NB4 (cell line): ENCODE data around the gene ARHGEF4.
"Not testable (repeated sequence)": the region's sequence is repeated elsewhere in the genome, so short reads cannot be mapped to it uniquely, and the experiment has no call there.

Experiments
- DNase-seq: peaks from one replicate; pipeline ENCODE4 v3.0.0; 2010; ENCODE audit warnings: low read depth
- H3K4me3 ChIP-seq: one replicate; pipeline ENCODE4 v1.5.1; 2011; ENCODE audit warnings: mild to moderate bottlenecking, low read depth, low read length, moderate library complexity
- CTCF ChIP-seq: IDR thresholded peaks from one replicate; pipeline ENCODE4 v1.5.1; 2012; ENCODE audit warnings: low read depth, low read length
- MYC ChIP-seq: IDR thresholded peaks from 2 replicates; pipeline ENCODE4 v1.6.1; 2011; ENCODE audit warnings: low read depth, low read length
- POLR2A ChIP-seq: IDR thresholded peaks from 2 replicates; pipeline ENCODE4 v1.6.1; 2011; ENCODE audit warnings: mild to moderate bottlenecking; ENCODE audit not compliant: insufficient read length; ENCODE audit errors: extremely low read depth
- TF ChIP-seq, protein P1 (sequence below): IDR thresholded peaks from 2 replicates; pipeline ENCODE4 v1.6.1; 2011; ENCODE audit warnings: low read depth, low read length

Gene ARHGEF4

DNA sequence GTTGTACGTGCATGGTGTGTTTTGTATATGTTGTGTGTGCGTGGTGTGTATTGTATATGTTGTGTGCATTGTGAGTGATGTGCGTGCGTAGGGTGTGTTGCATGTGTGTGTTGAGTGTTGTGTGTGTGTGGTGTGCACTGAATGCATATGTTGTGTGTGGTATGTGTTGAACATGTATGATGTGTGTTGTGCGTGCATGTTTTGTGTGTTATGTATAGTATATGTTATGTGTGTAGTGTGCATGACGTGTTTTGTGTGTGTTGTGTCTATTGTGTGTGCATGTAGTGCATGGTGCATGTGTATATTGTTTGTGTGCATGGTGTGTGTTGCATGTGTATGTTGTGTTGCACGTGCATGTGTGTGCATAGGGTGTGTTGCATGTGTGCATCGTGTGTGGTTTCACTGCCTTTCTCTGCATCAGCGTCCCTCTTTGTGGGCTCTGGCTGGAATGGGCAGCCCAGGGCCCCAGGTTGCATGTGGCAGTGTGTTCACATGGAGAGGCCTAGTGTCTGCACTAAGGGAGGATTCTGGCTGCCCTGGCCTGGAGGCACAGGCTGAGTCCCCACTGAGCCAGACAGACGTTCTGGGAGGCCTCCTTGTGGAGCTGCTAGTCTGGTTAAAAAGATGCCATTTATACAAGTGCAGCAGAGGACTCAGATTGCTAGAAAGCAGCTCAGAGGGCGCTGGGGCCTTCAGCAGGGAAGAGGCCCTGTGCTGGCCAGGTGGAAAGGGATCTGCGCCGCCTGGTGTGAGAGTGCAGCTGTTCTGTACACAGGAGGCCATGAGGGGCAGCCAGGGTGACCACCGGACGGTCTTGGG, 149.3 kb downstream of the ARHGEF4 start:
- no peak for DNase-seq
- TF ChIP-seq MYC (no peak), POLR2A (no peak), CTCF (no peak)
- TF ChIP-seq, protein P1, sequence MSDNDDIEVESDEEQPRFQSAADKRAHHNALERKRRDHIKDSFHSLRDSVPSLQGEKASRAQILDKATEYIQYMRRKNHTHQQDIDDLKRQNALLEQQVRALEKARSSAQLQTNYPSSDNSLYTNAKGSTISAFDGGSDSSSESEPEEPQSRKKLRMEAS, result no peak
- no peak overlapping the region for H3K4me3 ChIP-seq

DNA sequence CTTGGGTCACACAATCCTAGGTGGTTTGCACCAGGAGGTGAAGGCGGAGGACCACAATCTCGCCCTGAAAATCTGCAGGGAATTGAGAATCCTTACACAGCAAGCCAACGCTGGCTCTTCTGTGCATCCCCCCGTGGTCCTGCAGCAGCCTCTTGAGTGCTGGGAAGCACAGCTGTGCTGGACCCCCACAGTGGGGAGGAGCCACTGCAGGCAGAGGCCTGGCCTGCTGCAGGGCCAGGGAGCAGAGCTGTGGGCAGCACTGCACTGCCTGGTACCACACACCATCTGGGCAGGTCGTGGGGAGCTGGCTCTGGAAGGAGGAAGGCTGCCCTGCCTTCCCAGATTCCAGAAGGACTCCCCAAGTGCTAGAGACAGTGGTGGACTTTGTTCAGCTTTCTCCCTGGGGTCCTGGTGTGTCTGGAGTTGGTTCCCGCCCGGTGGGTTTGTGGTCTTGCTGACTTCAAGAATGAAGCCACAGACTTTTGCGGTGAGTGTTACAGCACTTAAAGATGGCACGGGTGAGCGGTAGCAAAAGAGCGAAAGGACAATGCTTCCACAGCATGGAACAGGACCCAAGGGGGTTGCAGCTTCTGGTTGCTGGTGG, 150.3 kb downstream of the ARHGEF4 start:
- TF ChIP-seq, protein P1, result no peak
- TF ChIP-seq CTCF, result no peak
- TF ChIP-seq MYC, result no peak
- TF ChIP-seq POLR2A, result no peak
- H3K4me3 ChIP-seq, result no peak overlapping the region
- DNase-seq, result no peak

GRCh38 chr2:130987519-130988425, 151.1 kb downstream of the ARHGEF4 start:
- TF ChIP-seq, protein P1, result no peak
- no peak for TF ChIP-seq MYC
- no peak for TF ChIP-seq POLR2A
- TF ChIP-seq CTCF, result no peak
- no peak overlapping the region for H3K4me3 ChIP-seq
- no peak for DNase-seq

- not testable (repeated sequence) for DNase-seq
Measured at GRCh38 chr2:130991446-130991845, 154.7 kb downstream of the ARHGEF4 start.

DNA sequence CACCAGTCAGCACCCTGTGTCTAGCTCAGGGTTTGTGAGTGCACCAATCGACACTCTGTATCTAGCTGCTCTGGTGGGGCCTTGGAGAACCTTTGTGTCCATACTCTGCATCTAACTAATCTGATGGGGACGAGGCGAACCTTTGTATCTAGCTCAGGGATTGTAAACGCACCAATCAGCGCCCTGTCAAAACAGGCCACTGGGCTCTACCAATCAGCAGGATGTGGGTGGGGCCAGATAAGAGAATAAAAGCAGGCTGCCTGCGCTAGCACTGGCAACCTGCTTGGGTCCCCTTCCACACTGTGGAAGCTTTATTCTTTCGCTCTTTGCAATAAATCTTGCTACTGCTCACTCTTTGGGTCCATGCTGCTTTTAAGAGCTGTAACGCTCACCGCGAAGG, 155.3 kb downstream of the ARHGEF4 start:
- DNase-seq, result not testable (repeated sequence)

More at GRCh38 chr2:130991446-130991845, 154.7 kb downstream of the ARHGEF4 start:
- not testable (repeated sequence) for H3K4me3 ChIP-seq

GRCh38 chr2:130996691-130997090, 160.0 kb downstream of the ARHGEF4 start:
- no peak for DNase-seq
- TF ChIP-seq MYC (no peak), POLR2A (no peak), CTCF (no peak)
- TF ChIP-seq, protein P1, result no peak
- no peak overlapping the region for H3K4me3 ChIP-seq

More for the DNA sequence above, 155.3 kb downstream of the ARHGEF4 start:
- H3K4me3 ChIP-seq, result not testable (repeated sequence)
